NB4 (cell line): ENCODE results near the gene CAST.

Experiments used
- DNase-seq: peaks from one replicate; pipeline ENCODE4 v3.0.0; 2010; ENCODE audit warnings: low read depth
- H3K4me3 ChIP-seq: one replicate; pipeline ENCODE4 v1.5.1; 2011; ENCODE audit warnings: mild to moderate bottlenecking, low read depth, low read length, moderate library complexity
- MYC ChIP-seq: IDR thresholded peaks from 2 replicates; pipeline ENCODE4 v1.6.1; 2011; ENCODE audit warnings: low read depth, low read length
- POLR2A ChIP-seq: IDR thresholded peaks from 2 replicates; pipeline ENCODE4 v1.6.1; 2011; ENCODE audit warnings: mild to moderate bottlenecking; ENCODE audit not compliant: insufficient read length; ENCODE audit errors: extremely low read depth
- TF ChIP-seq, protein P1 (sequence below): IDR thresholded peaks from one replicate; pipeline ENCODE4 v1.5.1; 2012; ENCODE audit warnings: low read depth, low read length
- TF ChIP-seq, protein P2 (sequence below): IDR thresholded peaks from 2 replicates; pipeline ENCODE4 v1.6.1; 2011; ENCODE audit warnings: low read depth, low read length

CAST gene

DNA sequence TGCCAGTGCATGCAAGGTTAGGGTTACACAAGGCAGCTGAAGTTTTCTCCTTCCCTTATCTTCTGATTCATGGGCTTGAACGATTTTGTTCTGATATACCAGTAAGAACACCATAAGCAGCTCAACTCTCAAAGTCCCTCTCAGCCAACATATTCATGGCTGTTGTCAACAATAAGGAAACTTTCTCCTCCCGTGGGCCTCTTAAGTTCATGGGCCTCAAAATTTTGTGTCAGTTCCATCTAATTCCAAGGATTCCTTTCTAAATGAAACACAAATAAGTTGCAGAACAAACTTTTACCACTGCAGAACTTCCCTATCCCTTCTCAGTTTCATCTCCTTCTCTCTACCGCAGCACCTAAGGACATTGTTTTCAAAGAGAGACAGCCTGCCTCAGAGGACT is 23.6 kb upstream of the CAST start:
- H3K4me3 ChIP-seq: no peak overlapping the region
- TF ChIP-seq, protein P1, sequence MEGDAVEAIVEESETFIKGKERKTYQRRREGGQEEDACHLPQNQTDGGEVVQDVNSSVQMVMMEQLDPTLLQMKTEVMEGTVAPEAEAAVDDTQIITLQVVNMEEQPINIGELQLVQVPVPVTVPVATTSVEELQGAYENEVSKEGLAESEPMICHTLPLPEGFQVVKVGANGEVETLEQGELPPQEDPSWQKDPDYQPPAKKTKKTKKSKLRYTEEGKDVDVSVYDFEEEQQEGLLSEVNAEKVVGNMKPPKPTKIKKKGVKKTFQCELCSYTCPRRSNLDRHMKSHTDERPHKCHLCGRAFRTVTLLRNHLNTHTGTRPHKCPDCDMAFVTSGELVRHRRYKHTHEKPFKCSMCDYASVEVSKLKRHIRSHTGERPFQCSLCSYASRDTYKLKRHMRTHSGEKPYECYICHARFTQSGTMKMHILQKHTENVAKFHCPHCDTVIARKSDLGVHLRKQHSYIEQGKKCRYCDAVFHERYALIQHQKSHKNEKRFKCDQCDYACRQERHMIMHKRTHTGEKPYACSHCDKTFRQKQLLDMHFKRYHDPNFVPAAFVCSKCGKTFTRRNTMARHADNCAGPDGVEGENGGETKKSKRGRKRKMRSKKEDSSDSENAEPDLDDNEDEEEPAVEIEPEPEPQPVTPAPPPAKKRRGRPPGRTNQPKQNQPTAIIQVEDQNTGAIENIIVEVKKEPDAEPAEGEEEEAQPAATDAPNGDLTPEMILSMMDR: no peak
- DNase-seq: no peak

DNA sequence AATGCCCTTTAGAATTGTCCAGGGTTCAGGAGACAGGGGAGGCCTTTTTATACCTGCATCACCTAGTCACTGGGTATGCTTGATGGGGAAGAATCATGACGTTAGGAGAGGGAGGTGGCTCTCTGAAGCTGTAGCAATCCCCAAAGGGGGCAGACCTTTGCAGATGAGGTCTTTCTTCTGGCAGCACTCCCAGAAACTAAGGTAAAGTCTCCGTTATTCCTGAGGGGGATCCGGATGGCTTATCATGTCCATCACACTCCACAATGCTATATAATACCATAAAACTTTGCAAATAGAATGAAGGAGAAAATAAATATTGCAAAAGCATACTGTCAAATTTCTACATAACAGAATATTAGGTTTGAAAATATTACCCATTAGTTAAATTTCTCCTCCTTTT is 21.5 kb upstream of the CAST start:
- no peak overlapping the region for H3K4me3 ChIP-seq
- DNase-seq: no peak
- TF ChIP-seq, protein P2, sequence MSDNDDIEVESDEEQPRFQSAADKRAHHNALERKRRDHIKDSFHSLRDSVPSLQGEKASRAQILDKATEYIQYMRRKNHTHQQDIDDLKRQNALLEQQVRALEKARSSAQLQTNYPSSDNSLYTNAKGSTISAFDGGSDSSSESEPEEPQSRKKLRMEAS: no peak
- no peak for TF ChIP-seq MYC

DNA sequence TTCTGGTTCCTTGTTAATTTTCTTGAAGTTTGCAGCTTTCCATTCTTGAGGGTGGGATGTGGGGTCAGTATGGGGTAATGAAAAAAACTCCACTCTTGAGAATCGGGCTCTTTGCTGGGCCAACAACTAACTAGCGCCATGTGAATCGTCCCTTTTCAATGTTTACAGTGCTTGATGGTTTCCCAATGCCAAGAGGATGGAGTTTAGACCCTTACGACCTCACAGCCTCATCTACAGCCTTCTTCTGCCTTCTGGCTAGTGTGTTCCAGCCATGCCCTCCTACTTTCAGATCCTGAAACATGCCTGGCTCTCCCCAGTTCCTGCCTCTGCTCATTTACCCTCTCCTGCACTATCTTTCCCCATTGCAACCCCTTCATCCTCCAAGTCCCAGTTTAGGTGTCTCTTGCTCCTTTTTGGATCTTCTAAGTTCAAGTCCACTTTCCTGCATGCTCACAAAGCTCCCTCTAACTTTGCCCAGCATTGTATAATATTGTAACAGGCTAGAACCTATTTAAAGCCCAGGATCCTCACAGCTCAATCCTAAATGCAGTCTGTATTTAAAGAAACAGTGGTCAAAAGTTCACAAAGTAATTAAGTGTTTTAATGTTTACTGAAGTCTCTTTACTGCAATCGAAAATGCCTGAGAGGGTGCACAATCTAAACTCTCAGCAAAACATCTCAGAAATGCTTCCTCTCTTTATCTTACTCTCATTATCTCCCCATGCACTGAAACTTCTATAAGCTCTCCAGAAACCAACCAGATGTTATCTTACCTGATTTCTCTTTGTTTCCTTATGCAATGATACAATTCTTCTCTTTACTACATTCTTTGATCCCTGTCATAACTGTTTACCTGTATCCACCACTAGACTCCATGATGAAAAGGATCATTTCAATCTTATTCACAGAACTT is 20.6 kb upstream of the CAST start:
- no peak for DNase-seq
- TF ChIP-seq, protein P1: no peak
- TF ChIP-seq POLR2A: no peak
- no peak for TF ChIP-seq MYC
- TF ChIP-seq, protein P2: no peak
- no peak overlapping the region for H3K4me3 ChIP-seq

DNA sequence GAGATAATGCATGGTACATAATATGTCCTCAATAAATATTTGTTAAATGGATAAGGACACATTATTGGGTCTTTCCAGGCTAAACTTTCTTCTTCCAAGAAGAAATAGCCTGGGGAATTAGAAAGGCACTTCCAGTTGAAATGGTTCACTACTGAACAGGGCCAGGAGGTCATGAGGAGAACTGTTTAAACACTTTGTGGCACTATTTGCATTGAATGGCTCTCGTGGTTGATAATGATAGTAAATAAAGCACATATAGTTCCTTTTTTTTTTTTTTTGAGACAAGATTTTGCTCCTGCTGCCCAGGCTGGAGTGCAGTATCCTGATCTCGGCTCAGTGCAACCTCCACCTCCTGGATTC is 19.9 kb upstream of the CAST start:
- DNase-seq: no peak
- no peak overlapping the region for H3K4me3 ChIP-seq
- TF ChIP-seq MYC (no peak), POLR2A (no peak)
- TF ChIP-seq, protein P2: no peak
- TF ChIP-seq, protein P1: no peak

DNA sequence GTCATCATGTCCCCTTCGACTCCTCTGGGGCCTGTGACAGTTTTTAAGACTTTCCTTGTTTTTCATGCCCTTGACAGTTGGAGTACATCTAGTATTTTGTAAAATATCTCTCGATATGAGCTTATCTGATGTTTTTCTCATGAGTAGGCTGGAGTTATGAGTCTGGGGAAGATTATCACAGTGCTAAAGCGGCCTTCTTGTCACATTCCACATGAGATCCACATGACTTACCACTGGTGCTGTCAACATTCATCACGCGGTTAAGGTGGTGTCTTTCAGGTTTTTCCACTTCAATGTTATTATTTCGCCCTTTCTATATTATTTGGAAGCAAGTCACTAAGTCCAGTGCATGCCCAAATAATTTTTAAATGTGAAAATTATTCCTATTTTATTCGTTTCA is 17.1 kb upstream of the CAST start:
- DNase-seq: no peak
- TF ChIP-seq, protein P1: no peak
- no peak overlapping the region for H3K4me3 ChIP-seq

DNA sequence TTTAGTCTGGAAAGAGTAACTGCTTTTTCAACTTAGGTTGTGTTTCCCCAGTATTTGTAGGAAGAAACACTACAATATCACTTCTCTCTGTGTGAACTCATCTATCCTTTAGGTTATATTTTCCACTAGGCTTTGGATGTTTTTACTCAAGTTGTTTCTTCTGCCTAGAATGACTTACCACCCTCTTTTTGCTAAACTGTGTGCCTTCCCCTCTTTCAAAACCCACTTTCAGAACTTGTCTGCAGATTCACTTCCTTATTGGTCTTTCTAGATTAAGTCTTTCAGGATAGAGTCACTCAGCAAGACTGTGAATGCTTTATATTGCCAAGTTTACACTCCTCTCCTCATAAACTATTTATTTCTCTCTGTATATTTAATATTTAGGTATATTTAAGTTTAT is 14.2 kb upstream of the CAST start:
- TF ChIP-seq, protein P2: no peak
- TF ChIP-seq, protein P1: no peak
- TF ChIP-seq POLR2A: no peak
- no peak for TF ChIP-seq MYC
- peak; percentile 10 for DNase-seq

More for the DNA sequence above, 14.2 kb upstream of the CAST start:
- H3K4me3 ChIP-seq: no peak overlapping the region
